ENCODE data around the gene MAMDC4. TPM values are rescaled to one million over a fixed set of nuclear protein-coding genes. Genes with fewer than 3 reads are reported as not detected.

The MAMDC4 gene
- total and polyA plus RNA-seq, 2 of the 13 experiments (the other 11 are each of a cell fraction or from before 2014, with no cell fraction given): 6.0 to 6.8 TPM

GRCh38 chr9:136847826-136848392, 4.2 kb upstream of the MAMDC4 start (continued):
- TF ChIP-seq HMGXB3 (CRISPR knock-in tag; IDR thresholded peaks at IDR 0.05; ENCODE audit: borderline replicate concordance) (peak; percentile 76; the same call in 1 of the 2 replicates), NFE2 (CRISPR knock-in tag; IDR thresholded peaks at IDR 0.05) (no peak), ZNF569 (CRISPR knock-in tag; IDR thresholded peaks at IDR 0.05; ENCODE audit: borderline replicate concordance) (peak; percentile 88; the same call in 1 of the 2 replicates), ZNF784 (CRISPR knock-in tag; IDR thresholded peaks at IDR 0.05; ENCODE audit: borderline replicate concordance) (no peak), THYN1 (CRISPR knock-in tag; IDR thresholded peaks at IDR 0.05; ENCODE audit: borderline replicate concordance, low read depth) (0 out of 2 replicates have a peak, but pooled peaks have one; percentile 76), ZNF44 (CRISPR knock-in tag; IDR thresholded peaks at IDR 0.05) (peak; percentile 82; the same call in 1 of the 2 replicates), MXD3 (CRISPR knock-in tag; IDR thresholded peaks at IDR 0.05) (peak; percentile 42; the same call in 1 of the 2 replicates), SSRP1 (CRISPR knock-in tag; IDR thresholded peaks at IDR 0.05) (peak; percentile 95; the same call in 1 of the 2 replicates), ZNF354B (CRISPR knock-in tag; IDR thresholded peaks at IDR 0.05) (no peak), ZNF235 (CRISPR knock-in tag; IDR thresholded peaks at IDR 0.05; ENCODE audit: borderline replicate concordance) (no peak), ATF6 (CRISPR knock-in tag; conservative IDR thresholded peaks at IDR 0.05) (no peak), SUZ12 (IDR thresholded peaks at IDR 0.05; ENCODE audit: low read depth, low read length) (no peak), ZNF747 (CRISPR knock-in tag; IDR thresholded peaks at IDR 0.05; ENCODE audit: borderline replicate concordance) (peak; percentile 80), POLR2A (IDR thresholded peaks at IDR 0.05; ENCODE audit: insufficient read depth in 1 of 2, low read depth in 2 of 2, low read length in 2 of 2) (peak in 1 of 2 experiments; percentile 52; a peak in 1 of 4 replicates), ARID4A (CRISPR knock-in tag; IDR thresholded peaks at IDR 0.05; ENCODE audit: borderline replicate concordance) (peak; percentile 81), ZNF614 (CRISPR knock-in tag; IDR thresholded peaks at IDR 0.05; ENCODE audit: borderline replicate concordance) (0 out of 2 replicates have a peak, but pooled peaks have one; percentile 17), XBP1 (CRISPR knock-in tag; IDR thresholded peaks at IDR 0.05) (no peak)
